Liver (tissue), 9 donors: Measurements from ENCODE around the gene MS4A5. TPM values are rescaled to one million over a fixed set of nuclear protein-coding genes. Genes with fewer than 3 reads are reported as not detected.

Experiments
- DNase-seq: peaks from one replicate; pipeline ENCODE4 v3.0.0-alpha.2; 2017; ENCODE audit warnings: low spot score
- H3K27ac ChIP-seq, 2 donors: one replicate each; pipeline ENCODE4 v1.7.0; 2013; ENCODE audit warnings: inconsistent platforms in 2 of 2, low read length in 2 of 2, control low read depth in 1 of 2, low read depth in 1 of 2, mild to moderate bottlenecking in 1 of 2
- H3K27me3 ChIP-seq, 4 donors: one replicate each; pipeline versions ENCODE4 v1.6.1 to v1.7.0; 2013; ENCODE audit warnings: low read length in 3 of 4, inconsistent platforms in 1 of 4, mild to moderate bottlenecking in 1 of 4, moderate library complexity in 1 of 4; ENCODE audit not compliant: control insufficient read depth in 4 of 4, insufficient read depth in 4 of 4
- H3K36me3 ChIP-seq, 4 donors: one replicate each; pipeline versions ENCODE4 v1.6.1 to v1.7.0; 2013; ENCODE audit warnings: low read length in 3 of 4, mild to moderate bottlenecking in 3 of 4, low read depth in 1 of 4, moderate library complexity in 1 of 4; ENCODE audit not compliant: control insufficient read depth in 4 of 4, insufficient read depth in 3 of 4
- H3K4me1 ChIP-seq, 4 donors: one replicate each; pipeline versions ENCODE4 v1.6.1 to v1.7.0; 2013; ENCODE audit warnings: low read length in 3 of 4, mild to moderate bottlenecking in 3 of 4, moderate library complexity in 1 of 4; ENCODE audit not compliant: control insufficient read depth in 4 of 4, insufficient read depth in 4 of 4
- H3K4me3 ChIP-seq, 3 donors: one replicate each; pipeline versions ENCODE4 v1.6.1 to v1.7.0; 2013; ENCODE audit warnings: low read length in 3 of 3, control low read depth in 1 of 3, low read depth in 1 of 3, mild to moderate bottlenecking in 1 of 3
- H3K9ac ChIP-seq, 2 donors: one replicate each; pipeline ENCODE4 v1.7.0; 2013; ENCODE audit warnings: low read length in 2 of 2, mild to moderate bottlenecking in 2 of 2, moderate library complexity in 2 of 2, control low read depth in 1 of 2, low read depth in 1 of 2
- H3K9me3 ChIP-seq, 4 donors: one replicate each; pipeline versions ENCODE4 v1.6.1 to v1.7.0; 2013; ENCODE audit warnings: low read length in 3 of 4; ENCODE audit not compliant: control insufficient read depth in 4 of 4
- EGR1 ChIP-seq, 2 donors: IDR thresholded peaks; 2 replicates each; pipeline ENCODE4 v1.6.1; 2016 to 2018; ENCODE audit warnings: antibody characterized with exemption in 2 of 2, low read depth in 2 of 2
- FOXA1 ChIP-seq: IDR thresholded peaks from 2 replicates; pipeline ENCODE4 v1.6.1; 2016; ENCODE audit warnings: antibody characterized with exemption
- FOXA2 ChIP-seq: IDR thresholded peaks from 2 replicates; pipeline ENCODE4 v1.6.1; 2016; ENCODE audit warnings: antibody characterized with exemption
- GABPA ChIP-seq, 2 donors: IDR thresholded peaks in 1 of 2; conservative IDR thresholded peaks in 1 of 2; 2 replicates each; pipeline ENCODE4 v1.6.1; 2016; ENCODE audit warnings: antibody characterized with exemption in 2 of 2, mild to moderate bottlenecking in 1 of 2, moderate library complexity in 1 of 2
- HNF4A ChIP-seq, 2 donors: conservative IDR thresholded peaks; 2 replicates each; pipeline ENCODE4 v1.6.1; 2016; ENCODE audit warnings: antibody characterized with exemption in 2 of 2, mild to moderate bottlenecking in 2 of 2
- HNF4G ChIP-seq: IDR thresholded peaks from 2 replicates; pipeline ENCODE4 v1.6.1; 2016; ENCODE audit warnings: antibody characterized with exemption
- NR2F2 ChIP-seq: IDR thresholded peaks from 2 replicates; pipeline ENCODE4 v1.6.1; 2016; ENCODE audit warnings: antibody characterized with exemption
- RAD21 ChIP-seq, 2 donors: IDR thresholded peaks; 2 replicates each; pipeline ENCODE4 v1.6.1; 2016; ENCODE audit warnings: antibody characterized with exemption in 2 of 2, mild to moderate bottlenecking in 2 of 2
- RXRA ChIP-seq, 2 donors: IDR thresholded peaks; 2 replicates each; pipeline ENCODE4 v1.6.1; 2017 to 2018; ENCODE audit warnings: antibody characterized with exemption in 2 of 2, mild to moderate bottlenecking in 1 of 2
- SP1 ChIP-seq: IDR thresholded peaks from 2 replicates; pipeline ENCODE4 v1.6.1; 2018; ENCODE audit warnings: antibody characterized with exemption, mild to moderate bottlenecking
- WGBS: extraction: QIAGEN DNeasy Blood & Tissue Kit; methylation state at CpG from one replicate; pipeline ENCODE4 v1.1.7; 2013; 5-methylcytosine and 5-hydroxymethylcytosine counted together
- polyA plus RNA-seq, 2 donors: library from polyadenylated mRNA; stranded (reverse) in 1 of 2; unstranded in 1 of 2; fragments of 200-250 nt in 1 of 2; fragments of >200 nt in 1 of 2; fragmentation: Nextera tagmentation in 1 of 2; extraction: Ambion mirVana in 1 of 2; gene quantifications; one replicate each; pipeline versions ENCODE4 v1.2.1 to v1.2.3, GENCODE V29; 2013 to 2015
- total RNA-seq, 2 donors: library from RNA; depleted of rRNA; stranded (reverse); fragments of >200 nt; gene quantifications; one replicate each; pipeline ENCODE4 v1.2.3, GENCODE V29; 2014
- TF ChIP-seq, protein P1 (sequence below): IDR thresholded peaks from 2 replicates; pipeline ENCODE4 v1.6.1; 2016; ENCODE audit warnings: antibody characterized with exemption, mild to moderate bottlenecking
- TF ChIP-seq, protein P2 (sequence below): IDR thresholded peaks from 2 replicates; pipeline ENCODE4 v1.6.1; 2016; ENCODE audit warnings: antibody characterized with exemption
- donor health status: healthy.
- donor health status: healthy.
- donor health status: healthy.
- donor health status: healthy.
- donor health status: healthy.

Gene MS4A5
- total and polyA plus RNA-seq, 4 donors, result not detected

DNA sequence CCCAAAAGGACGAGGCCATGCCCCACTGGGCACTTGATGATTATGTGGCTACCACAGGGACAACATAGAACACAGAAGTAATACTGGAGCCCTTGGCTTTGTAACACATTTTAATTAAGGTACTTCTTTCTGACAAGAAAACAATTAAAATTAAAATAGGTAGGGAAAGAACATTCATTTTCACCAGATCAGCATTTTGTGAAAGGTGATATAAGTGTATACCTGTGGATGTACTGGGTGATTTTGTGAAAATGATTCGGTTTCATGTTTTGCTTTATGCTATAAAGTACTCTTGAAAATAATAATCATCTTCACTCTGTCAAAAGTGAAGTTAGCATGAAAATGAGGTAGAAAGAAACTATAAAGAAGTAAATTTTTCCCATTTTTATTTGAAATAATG lies 64.1 kb downstream of the MS4A5 start:
- H3K4me1 ChIP-seq, result no peaks in the 10 kb centered on the region
- no peak overlapping the region for H3K9ac ChIP-seq
- no peak overlapping the region for H3K27ac ChIP-seq
- DNase-seq, result no peak
- H3K27me3 ChIP-seq, result peaks cover 0 to 7% (median 0%) of the 10 kb centered on the region in 4 donors
- H3K4me3 ChIP-seq, result no peak overlapping the region
- TF ChIP-seq RXRA (IDR thresholded peaks at IDR 0.05) (no peak), HNF4G (no peak), SP1 (no peak), FOXA1 (no peak), RAD21 (IDR thresholded peaks at IDR 0.05) (no peak), FOXA2 (no peak), GABPA (IDR thresholded peaks at IDR 0.05 in 1 of 2, conservative IDR thresholded peaks at IDR 0.05 in 1 of 2) (no peak), EGR1 (IDR thresholded peaks at IDR 0.05; ENCODE audit: low read depth in 2 of 2) (no peak), HNF4A (conservative IDR thresholded peaks at IDR 0.05) (no peak), NR2F2 (no peak)
- TF ChIP-seq, protein P1, sequence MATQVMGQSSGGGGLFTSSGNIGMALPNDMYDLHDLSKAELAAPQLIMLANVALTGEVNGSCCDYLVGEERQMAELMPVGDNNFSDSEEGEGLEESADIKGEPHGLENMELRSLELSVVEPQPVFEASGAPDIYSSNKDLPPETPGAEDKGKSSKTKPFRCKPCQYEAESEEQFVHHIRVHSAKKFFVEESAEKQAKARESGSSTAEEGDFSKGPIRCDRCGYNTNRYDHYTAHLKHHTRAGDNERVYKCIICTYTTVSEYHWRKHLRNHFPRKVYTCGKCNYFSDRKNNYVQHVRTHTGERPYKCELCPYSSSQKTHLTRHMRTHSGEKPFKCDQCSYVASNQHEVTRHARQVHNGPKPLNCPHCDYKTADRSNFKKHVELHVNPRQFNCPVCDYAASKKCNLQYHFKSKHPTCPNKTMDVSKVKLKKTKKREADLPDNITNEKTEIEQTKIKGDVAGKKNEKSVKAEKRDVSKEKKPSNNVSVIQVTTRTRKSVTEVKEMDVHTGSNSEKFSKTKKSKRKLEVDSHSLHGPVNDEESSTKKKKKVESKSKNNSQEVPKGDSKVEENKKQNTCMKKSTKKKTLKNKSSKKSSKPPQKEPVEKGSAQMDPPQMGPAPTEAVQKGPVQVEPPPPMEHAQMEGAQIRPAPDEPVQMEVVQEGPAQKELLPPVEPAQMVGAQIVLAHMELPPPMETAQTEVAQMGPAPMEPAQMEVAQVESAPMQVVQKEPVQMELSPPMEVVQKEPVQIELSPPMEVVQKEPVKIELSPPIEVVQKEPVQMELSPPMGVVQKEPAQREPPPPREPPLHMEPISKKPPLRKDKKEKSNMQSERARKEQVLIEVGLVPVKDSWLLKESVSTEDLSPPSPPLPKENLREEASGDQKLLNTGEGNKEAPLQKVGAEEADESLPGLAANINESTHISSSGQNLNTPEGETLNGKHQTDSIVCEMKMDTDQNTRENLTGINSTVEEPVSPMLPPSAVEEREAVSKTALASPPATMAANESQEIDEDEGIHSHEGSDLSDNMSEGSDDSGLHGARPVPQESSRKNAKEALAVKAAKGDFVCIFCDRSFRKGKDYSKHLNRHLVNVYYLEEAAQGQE, result no peak
- TF ChIP-seq, protein P2, sequence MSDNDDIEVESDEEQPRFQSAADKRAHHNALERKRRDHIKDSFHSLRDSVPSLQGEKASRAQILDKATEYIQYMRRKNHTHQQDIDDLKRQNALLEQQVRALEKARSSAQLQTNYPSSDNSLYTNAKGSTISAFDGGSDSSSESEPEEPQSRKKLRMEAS, result no peak
- H3K9me3 ChIP-seq, result no peaks in the 10 kb centered on the region
- H3K36me3 ChIP-seq, result no peaks in the 10 kb centered on the region
- 80% methylated on average over 2 of the region's 2 CpGs for WGBS

Other genes with a start within 250 kb of the MS4A5 start
- gene MS4A6A, start 246.5 kb upstream of the MS4A5 start, total RNA-seq, result 100 to 1,000 TPM in 1 of 2 donors, 10 to 100 TPM in 1; 83.4 to 115 TPM
- gene MS4A6A, start 246.5 kb upstream of the MS4A5 start, polyA plus RNA-seq, result 100 to 1,000 TPM in 1 of 2 donors, 10 to 100 TPM in 1; 64.6 to 117 TPM
- 1 to 10 TPM in 1 of 2 donors, under 1 TPM in 1; 0.23 to 2.1 TPM for gene MS4A4E, start 186.4 kb upstream of the MS4A5 start, total RNA-seq
- 1 to 10 TPM in 1 of 2 donors, under 1 TPM in 1; 0.35 to 1.2 TPM for gene MS4A4E, start 186.4 kb upstream of the MS4A5 start, polyA plus RNA-seq
- 10 to 100 TPM in 1 of 2 donors, 1 to 10 TPM in 1; 8.6 to 12.0 TPM for gene MS4A4A, start 148.9 kb upstream of the MS4A5 start, total RNA-seq
- 10 to 100 TPM in 1 of 2 donors, 1 to 10 TPM in 1; 9.5 to 16.1 TPM for gene MS4A4A, start 148.9 kb upstream of the MS4A5 start, polyA plus RNA-seq
- gene MS4A6E, start 102.3 kb upstream of the MS4A5 start, total RNA-seq, result under 1 TPM in 1 of 2 donors, not detected in 1; 0.75 TPM
- under 1 TPM in 1 of 2 donors, not detected in 1; 0.22 TPM for gene MS4A6E, start 102.3 kb upstream of the MS4A5 start, polyA plus RNA-seq
- 10 to 100 TPM; 32.0 to 50.0 TPM for gene MS4A7, start 51.0 kb upstream of the MS4A5 start, total RNA-seq
- gene MS4A7, start 51.0 kb upstream of the MS4A5 start, polyA plus RNA-seq, result 10 to 100 TPM; 16.3 to 25.1 TPM
- 1 to 10 TPM in 1 of 2 donors, under 1 TPM in 1; 0.19 to 1.1 TPM for gene MS4A14, start 33.1 kb upstream of the MS4A5 start, total RNA-seq
- under 1 TPM; 0.06 to 0.17 TPM for gene MS4A14, start 33.1 kb upstream of the MS4A5 start, polyA plus RNA-seq
- 1 to 10 TPM in 1 of 2 donors, under 1 TPM in 1; 0.75 to 1.6 TPM for gene MS4A1, start 26.3 kb downstream of the MS4A5 start, total RNA-seq
- gene MS4A1, start 26.3 kb downstream of the MS4A5 start, polyA plus RNA-seq, result 1 to 10 TPM in 1 of 2 donors, under 1 TPM in 1; 0.12 to 3.3 TPM
- gene MS4A12, start 63.2 kb downstream of the MS4A5 start, total RNA-seq, result not detected
- not detected for gene MS4A12, start 63.2 kb downstream of the MS4A5 start, polyA plus RNA-seq
- gene MS4A13, start 85.8 kb downstream of the MS4A5 start, total RNA-seq, result not detected
- not detected for gene MS4A13, start 85.8 kb downstream of the MS4A5 start, polyA plus RNA-seq